ENCODE measurements around the gene NDFIP1. TPM values are rescaled to one million over a fixed set of nuclear protein-coding genes. Genes with fewer than 3 reads are reported as not detected.

NDFIP1 gene
- total RNA-seq, 1 experiment from 2014 or later: 58.0 TPM

DNA sequence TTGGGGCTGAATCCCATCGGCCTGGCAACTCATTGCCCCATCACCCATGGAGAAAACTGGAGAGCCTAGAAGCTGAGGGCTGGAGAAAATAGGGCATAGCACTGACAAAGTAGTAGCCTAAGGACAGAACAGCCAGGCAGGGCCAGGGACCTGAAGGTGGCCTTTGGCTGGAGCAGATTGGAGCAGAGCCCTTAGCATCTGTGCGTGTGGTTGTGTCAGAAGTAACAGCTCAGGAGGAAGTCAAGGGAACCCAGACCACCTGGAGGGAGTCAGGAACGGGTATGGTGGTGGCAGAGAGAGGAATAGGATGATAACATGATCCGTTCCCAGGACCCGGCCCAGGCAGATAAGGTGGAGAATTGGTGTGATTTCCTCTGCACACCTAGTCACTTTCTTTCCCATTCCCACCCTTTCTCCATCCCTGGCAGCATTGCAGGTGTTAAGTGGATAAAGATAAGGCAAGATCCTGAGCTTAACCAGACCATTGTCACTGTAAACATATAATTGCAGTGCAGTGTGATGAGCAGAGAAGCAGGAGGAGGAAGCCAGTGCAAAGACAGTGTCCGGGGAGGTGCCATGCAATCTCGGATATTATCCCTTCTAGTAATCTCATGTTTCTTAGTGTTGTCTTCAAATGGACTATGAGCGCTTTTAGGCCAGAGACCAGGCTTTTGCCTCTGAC is 67.0 kb downstream of the NDFIP1 start:
- no peaks in the 10 kb centered on the region for H3K9me3 Mint-ChIP-seq (ENCODE audit: low read depth, unreplicated experiment)
- CTCF ChIA-PET: interaction anchor here (0.7 kb wide), 1 partner anchor 431 kb away, joined by 3 read pairs; no protein-coding TSS in a partner anchor
- peaks cover 2% of the 10 kb centered on the region for H3K4me1 Mint-ChIP-seq (ENCODE audit: low read depth, unreplicated experiment)
- H3K27ac Mint-ChIP-seq (ENCODE audit: unreplicated experiment): no peak overlapping the region
- TF ChIP-seq, protein P1, sequence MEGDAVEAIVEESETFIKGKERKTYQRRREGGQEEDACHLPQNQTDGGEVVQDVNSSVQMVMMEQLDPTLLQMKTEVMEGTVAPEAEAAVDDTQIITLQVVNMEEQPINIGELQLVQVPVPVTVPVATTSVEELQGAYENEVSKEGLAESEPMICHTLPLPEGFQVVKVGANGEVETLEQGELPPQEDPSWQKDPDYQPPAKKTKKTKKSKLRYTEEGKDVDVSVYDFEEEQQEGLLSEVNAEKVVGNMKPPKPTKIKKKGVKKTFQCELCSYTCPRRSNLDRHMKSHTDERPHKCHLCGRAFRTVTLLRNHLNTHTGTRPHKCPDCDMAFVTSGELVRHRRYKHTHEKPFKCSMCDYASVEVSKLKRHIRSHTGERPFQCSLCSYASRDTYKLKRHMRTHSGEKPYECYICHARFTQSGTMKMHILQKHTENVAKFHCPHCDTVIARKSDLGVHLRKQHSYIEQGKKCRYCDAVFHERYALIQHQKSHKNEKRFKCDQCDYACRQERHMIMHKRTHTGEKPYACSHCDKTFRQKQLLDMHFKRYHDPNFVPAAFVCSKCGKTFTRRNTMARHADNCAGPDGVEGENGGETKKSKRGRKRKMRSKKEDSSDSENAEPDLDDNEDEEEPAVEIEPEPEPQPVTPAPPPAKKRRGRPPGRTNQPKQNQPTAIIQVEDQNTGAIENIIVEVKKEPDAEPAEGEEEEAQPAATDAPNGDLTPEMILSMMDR (IDR thresholded peaks at IDR 0.05; ENCODE audit: unreplicated experiment): no peak
- no peaks in the 10 kb centered on the region for H3K27me3 Mint-ChIP-seq (ENCODE audit: unreplicated experiment)
- BruUV-seq (replicated peaks): no TSS peak
- intact Hi-C loops (cut with micrococcal nuclease; ENCODE audit: unreplicated experiment): no loop called here
- no peak overlapping the region for H3K4me3 Mint-ChIP-seq (ENCODE audit: low read depth, unreplicated experiment)
- H3K36me3 Mint-ChIP-seq (ENCODE audit: insufficient read depth, unreplicated experiment): no peaks in the 10 kb centered on the region
- no peak for DNase-seq

DNA sequence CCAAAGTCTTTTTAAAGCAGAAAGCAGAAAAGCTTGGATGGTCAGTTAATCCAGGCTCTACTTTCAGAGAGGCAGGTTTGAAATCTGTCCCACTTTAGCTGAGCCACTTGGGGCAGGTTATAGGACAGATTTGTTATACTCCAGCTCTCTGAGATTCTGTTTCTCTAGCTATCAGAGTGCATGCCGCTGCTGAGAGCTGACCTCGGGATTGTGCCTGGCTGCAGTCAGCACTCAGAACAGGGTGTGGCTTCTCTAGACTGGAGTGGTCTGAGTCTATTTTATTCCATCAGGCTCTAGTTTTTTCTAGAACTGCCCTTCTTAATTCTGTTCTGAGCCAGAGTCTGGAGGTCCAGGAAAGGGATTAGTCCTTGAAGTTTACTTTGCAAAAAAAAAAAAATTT is 67.7 kb downstream of the NDFIP1 start:
- TF ChIP-seq, protein P1 (IDR thresholded peaks at IDR 0.05; ENCODE audit: unreplicated experiment): no peak
- intact Hi-C loops (cut with micrococcal nuclease; ENCODE audit: unreplicated experiment): no loop called here
- Mint-ChIP-seq H3K36me3 (ENCODE audit: insufficient read depth, unreplicated experiment) (no peaks in the 10 kb centered on the region), H3K4me3 (ENCODE audit: low read depth, unreplicated experiment) (no peak overlapping the region), H3K27me3 (ENCODE audit: unreplicated experiment) (no peaks in the 10 kb centered on the region), H3K4me1 (ENCODE audit: low read depth, unreplicated experiment) (no peaks in the 10 kb centered on the region), H3K9me3 (ENCODE audit: low read depth, unreplicated experiment) (no peaks in the 10 kb centered on the region), H3K27ac (ENCODE audit: unreplicated experiment) (no peak overlapping the region)
- no peak for DNase-seq
- no TSS peak for BruUV-seq (replicated peaks)
- CTCF ChIA-PET: interaction anchor here (0.7 kb wide), 1 partner anchor 430 kb away, joined by 3 read pairs; no protein-coding TSS in a partner anchor

DNA sequence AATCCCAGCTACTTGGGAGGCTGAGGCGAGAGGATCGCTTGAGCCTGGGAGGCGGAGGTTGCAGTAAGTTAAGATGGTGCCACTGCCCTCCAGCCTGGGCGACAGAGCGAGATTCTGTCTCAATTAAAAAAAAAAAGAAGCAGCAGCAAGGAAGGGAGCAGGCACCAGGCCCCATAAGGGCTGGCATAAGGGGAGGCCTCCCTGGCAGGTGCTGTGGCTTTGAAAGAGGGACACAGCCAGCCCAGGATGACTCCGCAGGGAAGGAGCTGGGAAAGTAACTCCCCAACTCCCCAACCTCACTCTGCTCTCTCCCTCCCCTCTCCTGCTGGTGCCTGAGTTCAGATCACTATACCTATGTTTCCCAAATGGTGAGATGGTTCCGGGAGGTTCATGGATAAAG is 70.1 kb downstream of the NDFIP1 start:
- intact Hi-C loops (cut with micrococcal nuclease; ENCODE audit: unreplicated experiment): no loop called here
- CTCF ChIA-PET: no interaction called here
- no TSS peak for BruUV-seq (replicated peaks)
- Mint-ChIP-seq H3K4me3 (ENCODE audit: low read depth, unreplicated experiment) (no peak overlapping the region), H3K4me1 (ENCODE audit: low read depth, unreplicated experiment) (no peaks in the 10 kb centered on the region), H3K9me3 (ENCODE audit: low read depth, unreplicated experiment) (no peaks in the 10 kb centered on the region), H3K36me3 (ENCODE audit: insufficient read depth, unreplicated experiment) (no peaks in the 10 kb centered on the region), H3K27ac (ENCODE audit: unreplicated experiment) (no peak overlapping the region), H3K27me3 (ENCODE audit: unreplicated experiment) (no peaks in the 10 kb centered on the region)
- no peak for DNase-seq
- TF ChIP-seq, protein P1 (IDR thresholded peaks at IDR 0.05; ENCODE audit: unreplicated experiment): no peak

DNA sequence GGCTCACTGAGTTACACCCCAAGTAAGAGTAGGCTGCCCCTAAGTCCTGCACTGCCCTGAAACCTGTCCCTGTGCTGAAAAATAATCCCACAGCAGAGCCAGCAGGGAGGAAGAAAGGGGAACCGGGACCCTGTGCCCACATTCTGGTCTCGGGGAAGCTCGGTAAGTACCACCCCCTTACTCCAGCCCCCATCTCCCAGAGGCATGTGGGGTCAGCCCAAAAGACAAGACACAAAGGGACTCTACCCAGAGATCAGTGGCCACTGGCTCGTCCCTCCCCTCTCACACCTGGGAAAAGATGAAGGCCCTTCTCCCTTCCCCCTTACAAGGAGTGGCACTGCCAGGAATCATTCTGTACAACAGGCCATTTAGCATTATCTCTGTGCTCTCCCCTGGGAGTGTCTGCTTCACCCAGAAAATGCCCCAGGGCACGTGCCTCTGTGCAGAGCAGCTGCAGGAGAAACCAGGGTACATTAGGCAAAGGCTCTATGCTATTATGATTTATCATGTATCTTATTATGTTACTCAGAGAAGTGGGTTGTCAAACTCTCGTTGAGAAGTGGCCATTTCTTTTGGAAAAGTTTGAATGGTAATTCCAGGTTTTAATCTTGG is 71.3 kb downstream of the NDFIP1 start:
- no peak for DNase-seq
- CTCF ChIA-PET: no interaction called here
- H3K27ac Mint-ChIP-seq (ENCODE audit: unreplicated experiment): no peak overlapping the region
- H3K9me3 Mint-ChIP-seq (ENCODE audit: low read depth, unreplicated experiment): no peaks in the 10 kb centered on the region
- TF ChIP-seq, protein P1 (IDR thresholded peaks at IDR 0.05; ENCODE audit: unreplicated experiment): no peak
- H3K36me3 Mint-ChIP-seq (ENCODE audit: insufficient read depth, unreplicated experiment): no peaks in the 10 kb centered on the region
- no peaks in the 10 kb centered on the region for H3K4me1 Mint-ChIP-seq (ENCODE audit: low read depth, unreplicated experiment)
- no peaks in the 10 kb centered on the region for H3K27me3 Mint-ChIP-seq (ENCODE audit: unreplicated experiment)
- intact Hi-C loops (cut with micrococcal nuclease; ENCODE audit: unreplicated experiment): no loop called here
- no TSS peak for BruUV-seq (replicated peaks)
- no peak overlapping the region for H3K4me3 Mint-ChIP-seq (ENCODE audit: low read depth, unreplicated experiment)
